ENCODE measurements around the gene NUCB1.

Gene NUCB1

DNA sequence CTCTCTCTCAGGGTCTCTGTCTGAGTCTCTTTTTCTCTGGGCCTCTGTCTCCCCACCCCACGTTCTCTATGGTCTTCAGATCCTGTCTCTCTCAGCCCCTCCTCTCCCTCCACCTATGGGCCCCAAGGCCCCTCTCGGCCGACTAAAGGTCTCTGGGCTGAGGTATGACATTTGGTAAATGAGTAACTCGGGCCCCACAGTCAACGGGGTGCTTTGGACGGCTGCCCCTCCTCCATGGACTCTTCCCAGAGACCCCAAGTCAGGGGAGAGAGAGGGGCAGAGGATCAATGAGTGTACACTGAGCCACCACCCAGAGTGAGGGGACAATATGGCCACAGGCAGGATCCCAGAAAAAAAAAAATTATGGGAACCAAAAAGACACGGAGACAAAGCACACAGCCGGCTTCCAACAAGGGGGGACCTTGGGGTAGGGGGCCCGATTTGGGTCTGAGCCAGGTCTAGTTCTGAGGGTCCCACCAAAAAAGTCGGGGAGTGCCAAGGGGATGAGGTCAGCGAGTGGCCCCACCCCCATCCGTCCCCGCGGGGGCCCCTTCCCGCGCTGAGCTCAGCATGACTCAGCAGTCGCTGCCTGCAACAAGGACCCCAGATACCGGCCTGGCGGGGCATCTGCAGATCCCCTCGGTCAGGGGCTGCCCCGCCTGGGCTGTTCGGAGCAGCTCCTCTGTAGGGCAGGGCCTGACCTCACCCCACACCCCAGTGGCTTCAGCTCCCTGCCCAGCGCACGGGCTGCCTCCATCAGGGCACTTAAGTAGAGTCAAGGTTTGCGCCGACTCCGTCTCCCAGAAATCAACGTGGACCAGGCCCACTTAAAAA lies 63.5 kb downstream of the NUCB1 start:
- FAIRE-seq = peak; percentile 60

DNA sequence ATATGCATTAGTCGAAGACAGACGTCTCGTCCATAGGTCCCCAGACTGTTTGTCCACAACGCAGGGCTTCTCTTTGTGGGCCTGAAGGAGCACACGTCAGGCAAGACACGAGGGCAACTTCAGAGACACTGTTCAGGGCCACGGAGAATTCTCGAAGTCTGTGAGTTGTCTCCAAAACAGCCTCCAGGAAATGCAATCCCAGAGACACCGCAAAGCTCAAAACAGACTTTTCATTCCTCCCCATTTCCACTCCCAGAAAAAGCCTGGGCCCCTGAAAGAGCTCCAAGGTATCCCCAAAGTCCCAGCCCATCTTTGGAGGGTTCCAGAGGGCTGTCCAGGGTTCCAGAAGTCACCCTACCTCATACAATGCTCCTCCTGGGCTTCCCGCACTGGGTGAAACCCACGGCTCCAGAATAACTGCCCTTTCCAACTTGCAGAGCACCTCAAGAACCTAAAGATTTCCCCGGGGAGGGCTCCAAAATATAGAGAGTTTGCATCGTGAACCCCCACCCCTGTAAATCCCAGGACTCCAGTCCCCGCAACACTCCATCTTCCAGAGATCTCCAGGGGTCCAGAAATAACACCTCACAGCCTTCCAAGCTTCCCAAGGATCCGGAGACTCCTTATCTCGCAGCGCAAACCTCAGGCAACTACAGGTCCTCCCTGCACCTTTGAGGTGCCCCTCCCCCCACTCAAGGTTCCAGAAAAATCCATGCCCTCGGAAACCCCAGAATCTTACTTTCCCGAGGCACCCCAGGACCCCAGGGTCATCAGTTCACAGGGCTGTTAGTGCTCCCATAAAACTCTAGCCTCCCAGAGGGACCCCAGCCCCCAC lies 64.3 kb downstream of the NUCB1 start:
- no peak for FAIRE-seq

DNA sequence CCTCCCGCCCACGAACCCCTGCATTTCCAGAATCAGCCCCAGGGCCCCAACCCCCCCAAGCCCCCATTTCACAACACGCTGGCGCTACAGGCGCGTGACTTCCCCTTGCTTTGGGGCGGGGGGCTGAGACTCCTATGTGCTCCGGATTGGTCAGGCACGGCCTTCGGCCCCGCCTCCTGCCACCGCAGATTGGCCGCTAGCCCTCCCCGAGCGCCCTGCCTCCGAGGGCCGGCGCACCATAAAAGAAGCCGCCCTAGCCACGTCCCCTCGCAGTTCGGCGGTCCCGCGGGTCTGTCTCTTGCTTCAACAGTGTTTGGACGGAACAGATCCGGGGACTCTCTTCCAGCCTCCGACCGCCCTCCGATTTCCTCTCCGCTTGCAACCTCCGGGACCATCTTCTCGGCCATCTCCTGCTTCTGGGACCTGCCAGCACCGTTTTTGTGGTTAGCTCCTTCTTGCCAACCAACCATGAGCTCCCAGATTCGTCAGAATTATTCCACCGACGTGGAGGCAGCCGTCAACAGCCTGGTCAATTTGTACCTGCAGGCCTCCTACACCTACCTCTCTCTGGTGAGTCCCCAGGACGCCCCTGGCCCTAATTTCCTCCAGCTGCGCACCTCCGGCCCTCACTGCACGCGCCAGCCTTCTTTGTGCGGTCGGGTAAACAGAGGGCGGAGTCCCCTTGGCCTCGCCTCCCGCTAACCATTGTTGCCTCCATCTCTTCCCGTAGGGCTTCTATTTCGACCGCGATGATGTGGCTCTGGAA lies 65.1 kb downstream of the NUCB1 start, which contains the start of gene FTL:
TSS of gene FTL (plus strand) at position 270 of the 766 bp plus-strand sequence. CDS start at position 469, 199 bp downstream.
- peak; percentile 96 for FAIRE-seq

GRCh38 chr19:48965806-48966540 lies 65.9 kb downstream of the NUCB1 start:
- FAIRE-seq = no peak

GRCh38 chr19:48966541-48967345 lies 66.6 kb downstream of the NUCB1 start:
- no peak for FAIRE-seq

- FAIRE-seq = peak; percentile 36
These were observed 67.5 kb downstream of the NUCB1 start for GRCh38 chr19:48967346-48968178.

- no peak for FAIRE-seq
These were observed 68.1 kb downstream of the NUCB1 start for GRCh38 chr19:48968179-48968661.

GRCh38 chr19:48968813-48969218 lies 68.7 kb downstream of the NUCB1 start:
- FAIRE-seq = no peak

DNA sequence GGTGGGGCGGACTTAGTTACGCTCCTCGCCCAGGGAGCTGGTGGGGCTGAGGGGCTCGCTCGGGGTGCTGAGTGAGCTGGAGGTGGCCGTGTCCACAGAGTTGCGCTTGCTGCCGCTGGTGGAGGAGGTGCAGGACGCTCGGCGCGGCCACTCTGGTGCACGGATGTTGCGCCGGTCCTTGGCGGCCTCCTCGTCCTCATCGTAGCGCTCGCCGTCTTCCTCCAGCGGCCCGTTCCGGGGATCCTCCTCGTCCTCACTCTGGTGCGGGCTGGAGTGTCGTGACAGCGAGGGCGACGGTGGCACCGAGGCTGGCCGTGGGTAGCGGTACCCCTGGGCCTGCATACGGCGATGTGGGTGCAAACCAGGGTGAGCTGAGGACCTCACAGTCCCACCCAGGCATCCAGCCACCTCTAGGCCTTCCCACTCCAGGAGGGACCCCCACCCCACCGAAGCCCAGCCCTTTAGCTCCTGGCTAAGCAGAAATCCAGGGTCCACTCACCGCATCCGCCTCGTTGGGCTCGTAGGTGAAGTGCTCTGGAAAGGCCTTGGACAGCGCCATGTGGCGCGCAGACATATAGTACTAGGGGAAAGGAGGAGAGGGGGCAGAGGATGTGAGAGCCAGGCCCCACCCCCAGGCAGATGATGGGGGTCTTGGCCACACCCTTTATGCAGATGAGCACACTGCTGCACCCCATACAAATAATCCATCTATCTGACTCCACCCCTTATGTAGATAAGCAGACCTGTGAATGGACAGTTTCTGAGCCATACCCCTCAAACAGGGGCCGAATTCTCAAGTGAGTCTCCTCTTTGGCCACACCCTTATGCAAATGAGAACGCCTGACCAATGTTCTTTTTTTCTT lies 69.4 kb downstream of the NUCB1 start:
- FAIRE-seq = peak; percentile 98

DNA sequence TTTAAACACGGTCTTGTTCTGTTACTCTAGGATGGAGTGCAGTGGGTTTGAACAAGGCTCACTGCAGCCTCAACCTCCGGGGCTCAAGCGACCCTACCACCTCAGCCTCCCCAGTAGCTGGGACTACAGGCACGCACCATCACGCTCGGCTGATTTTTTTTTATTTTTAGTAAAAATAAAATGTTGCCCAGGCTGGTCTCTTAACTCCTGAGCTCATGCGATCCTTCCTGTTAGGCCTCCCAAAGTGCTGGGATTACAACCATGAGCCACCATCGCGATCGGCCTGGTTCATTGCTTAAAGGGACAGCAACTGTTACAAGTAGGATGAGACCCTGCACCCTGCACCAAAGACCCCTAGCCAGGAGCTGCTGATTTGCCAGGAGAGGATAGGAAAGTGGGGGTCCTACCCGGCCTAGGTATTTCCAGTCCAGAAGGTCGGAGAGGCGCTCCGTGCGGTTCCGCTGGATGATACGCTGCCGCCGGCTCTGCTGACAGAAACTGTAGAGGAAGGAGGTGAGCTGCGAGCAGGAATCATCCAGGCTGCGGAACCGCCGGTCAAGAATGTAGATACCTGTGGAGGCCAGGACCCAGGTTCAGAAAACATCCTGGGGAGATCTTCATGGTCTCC lies 70.1 kb downstream of the NUCB1 start:
- no peak for FAIRE-seq

- peak; percentile 90 for FAIRE-seq
These were observed 70.8 kb downstream of the NUCB1 start for GRCh38 chr19:48970923-48971395.
